GM13977 (cell line): ENCODE data around the gene ITLN2.
"Not testable (repeated sequence)": the region's sequence is repeated elsewhere in the genome, so short reads cannot be mapped to it uniquely, and the experiment has no call there.

Experiments used
- DNase-seq: peaks from one replicate; pipeline ENCODE4 v3.0.0; 2012; ENCODE audit warnings: low spot score
- in situ Hi-C: fragments of 300-500 bp; cut with MboI; formaldehyde crosslinking; loops from one replicate; pipeline ENCODE4 v1.12.0; 2022; ENCODE audit warnings: low sequenced_read_pairs, low pct_unique_long_range_greater_than_20kb, mixed read lengths, inconsistent platforms; ENCODE audit not compliant: unreplicated experiment
- TF ChIP-seq, protein P1 (sequence below): IDR thresholded peaks from 2 replicates; pipeline ENCODE4 v1.5.1; 2012; ENCODE audit warnings: mild to moderate bottlenecking, control low read depth; ENCODE audit not compliant: insufficient read depth; ENCODE audit errors: extremely low read depth, missing control alignments

ITLN2 gene

DNA sequence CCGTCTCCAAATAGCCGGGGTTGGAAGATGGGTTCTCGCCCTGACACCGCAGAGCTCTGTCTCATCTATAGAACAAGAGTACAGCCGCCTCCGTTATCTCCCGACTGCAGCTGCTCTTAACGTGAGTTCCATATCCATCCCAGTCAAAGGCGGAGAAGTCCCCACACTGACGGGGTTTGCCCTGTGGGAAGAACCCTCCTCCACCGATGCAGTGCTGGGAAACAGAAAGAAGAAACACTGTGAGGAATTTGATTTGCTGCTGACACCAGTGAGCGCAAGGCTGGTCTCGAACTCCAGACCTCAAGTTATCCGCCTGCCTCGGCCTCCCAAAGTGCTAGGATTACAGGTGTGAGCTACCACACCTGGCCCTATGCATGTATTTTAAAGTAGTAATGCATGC is 9.5 kb downstream of the ITLN2 start:
- DNase-seq: no peak
- TF ChIP-seq, protein P1, sequence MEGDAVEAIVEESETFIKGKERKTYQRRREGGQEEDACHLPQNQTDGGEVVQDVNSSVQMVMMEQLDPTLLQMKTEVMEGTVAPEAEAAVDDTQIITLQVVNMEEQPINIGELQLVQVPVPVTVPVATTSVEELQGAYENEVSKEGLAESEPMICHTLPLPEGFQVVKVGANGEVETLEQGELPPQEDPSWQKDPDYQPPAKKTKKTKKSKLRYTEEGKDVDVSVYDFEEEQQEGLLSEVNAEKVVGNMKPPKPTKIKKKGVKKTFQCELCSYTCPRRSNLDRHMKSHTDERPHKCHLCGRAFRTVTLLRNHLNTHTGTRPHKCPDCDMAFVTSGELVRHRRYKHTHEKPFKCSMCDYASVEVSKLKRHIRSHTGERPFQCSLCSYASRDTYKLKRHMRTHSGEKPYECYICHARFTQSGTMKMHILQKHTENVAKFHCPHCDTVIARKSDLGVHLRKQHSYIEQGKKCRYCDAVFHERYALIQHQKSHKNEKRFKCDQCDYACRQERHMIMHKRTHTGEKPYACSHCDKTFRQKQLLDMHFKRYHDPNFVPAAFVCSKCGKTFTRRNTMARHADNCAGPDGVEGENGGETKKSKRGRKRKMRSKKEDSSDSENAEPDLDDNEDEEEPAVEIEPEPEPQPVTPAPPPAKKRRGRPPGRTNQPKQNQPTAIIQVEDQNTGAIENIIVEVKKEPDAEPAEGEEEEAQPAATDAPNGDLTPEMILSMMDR: no peak
- in situ Hi-C loops: no loop called here

DNA sequence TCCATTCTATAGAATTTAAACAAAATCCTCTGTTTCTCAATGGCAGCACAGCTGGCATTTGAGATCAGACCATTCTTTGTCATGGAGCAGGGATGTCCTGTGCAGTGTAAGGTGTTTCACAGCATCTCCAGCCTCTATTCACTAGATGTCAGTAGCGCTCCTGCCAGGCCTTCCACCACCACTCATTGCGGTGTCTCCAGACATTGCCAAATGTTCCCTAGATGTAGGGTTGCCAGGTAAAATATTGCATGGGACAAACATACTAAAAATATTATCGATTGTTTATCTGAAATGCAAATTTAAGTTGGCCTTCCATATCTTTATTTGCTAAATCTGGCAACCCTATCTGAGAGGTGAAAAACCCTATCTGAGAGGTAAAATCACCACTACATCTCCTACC is 11.7 kb downstream of the ITLN2 start:
- DNase-seq: no peak
- in situ Hi-C loops: no loop called here
- TF ChIP-seq, protein P1: peak; percentile 30

DNA sequence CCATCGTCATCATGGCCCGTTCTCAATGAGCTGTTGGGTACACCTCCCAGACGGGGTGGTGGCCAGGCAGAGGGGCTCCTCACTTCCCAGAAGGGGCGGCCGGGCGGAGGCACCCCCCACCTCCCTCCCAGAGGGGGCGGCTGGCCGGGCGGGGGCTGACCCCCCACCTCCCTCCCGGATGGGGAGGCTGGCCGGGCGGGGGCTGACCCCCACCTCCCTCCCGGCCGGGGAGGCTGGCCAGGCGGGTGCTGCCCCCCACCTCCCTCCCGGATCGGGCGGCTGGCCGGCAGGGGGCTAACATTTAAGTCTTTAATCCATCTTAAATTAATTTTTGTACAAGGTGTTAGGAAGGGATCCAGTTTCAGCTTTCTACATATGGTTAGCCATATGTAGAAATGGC is 17.9 kb downstream of the ITLN2 start:
- DNase-seq, in situ Hi-C loops: not testable (repeated sequence)

DNA sequence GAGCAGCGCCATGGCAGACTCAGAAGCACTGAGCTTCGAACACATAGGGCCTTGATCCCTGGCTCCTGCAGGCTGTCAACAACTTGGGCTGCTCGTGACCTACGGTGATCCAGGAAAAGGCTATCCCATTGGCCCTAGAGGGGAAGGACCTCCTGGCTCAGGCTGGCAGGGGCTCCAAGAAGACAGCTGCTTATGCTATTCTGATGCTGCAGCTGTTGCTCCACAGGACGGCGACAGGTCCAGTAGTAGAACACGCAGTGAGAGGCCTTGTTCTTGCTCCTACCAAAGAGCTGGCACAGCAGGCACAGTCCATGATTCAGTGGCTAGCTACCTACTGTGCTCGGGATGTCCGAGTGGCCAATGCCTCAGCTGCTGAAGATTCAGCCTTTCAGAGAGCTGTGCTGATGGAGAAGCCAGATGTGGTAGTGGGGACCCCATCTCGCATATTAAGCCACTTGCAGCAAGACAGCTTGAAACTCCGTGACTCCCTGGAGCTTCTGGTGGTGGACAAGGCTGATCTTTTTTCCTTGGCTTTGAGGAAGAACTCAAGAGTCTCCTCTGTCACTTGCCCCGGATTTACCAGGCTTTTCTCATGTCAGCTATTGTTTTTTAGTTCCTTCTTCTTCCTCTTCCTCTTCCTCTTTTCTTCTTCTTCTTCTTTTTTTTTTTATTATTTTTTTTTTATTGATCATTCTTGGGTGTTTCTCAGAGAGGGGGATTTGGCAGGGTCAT is 18.9 kb downstream of the ITLN2 start:
- DNase-seq: no peak
- in situ Hi-C loops: no loop called here
- TF ChIP-seq, protein P1: no peak

DNA sequence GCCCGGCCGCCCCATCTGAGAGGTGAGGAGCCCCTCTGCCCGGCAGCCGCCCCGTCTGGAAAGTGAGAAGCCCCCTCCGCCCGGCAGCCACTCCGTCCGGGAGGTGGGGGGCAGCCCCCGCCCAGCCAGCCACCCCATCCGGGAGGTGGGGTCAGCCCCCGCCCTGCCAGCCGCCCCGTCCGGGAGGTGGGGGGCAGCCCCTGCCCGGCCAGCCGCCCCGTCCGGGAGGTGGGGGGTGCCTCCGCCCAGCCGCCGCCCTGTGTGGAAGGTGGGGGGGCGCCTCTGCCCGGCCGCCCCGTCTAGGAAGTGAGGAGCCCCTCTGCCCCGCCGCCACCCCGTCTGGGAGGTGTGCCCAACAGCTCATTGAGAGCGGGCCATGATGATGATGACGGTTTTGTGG is 21.3 kb downstream of the ITLN2 start:
- in situ Hi-C loops, DNase-seq: not testable (repeated sequence)

DNA sequence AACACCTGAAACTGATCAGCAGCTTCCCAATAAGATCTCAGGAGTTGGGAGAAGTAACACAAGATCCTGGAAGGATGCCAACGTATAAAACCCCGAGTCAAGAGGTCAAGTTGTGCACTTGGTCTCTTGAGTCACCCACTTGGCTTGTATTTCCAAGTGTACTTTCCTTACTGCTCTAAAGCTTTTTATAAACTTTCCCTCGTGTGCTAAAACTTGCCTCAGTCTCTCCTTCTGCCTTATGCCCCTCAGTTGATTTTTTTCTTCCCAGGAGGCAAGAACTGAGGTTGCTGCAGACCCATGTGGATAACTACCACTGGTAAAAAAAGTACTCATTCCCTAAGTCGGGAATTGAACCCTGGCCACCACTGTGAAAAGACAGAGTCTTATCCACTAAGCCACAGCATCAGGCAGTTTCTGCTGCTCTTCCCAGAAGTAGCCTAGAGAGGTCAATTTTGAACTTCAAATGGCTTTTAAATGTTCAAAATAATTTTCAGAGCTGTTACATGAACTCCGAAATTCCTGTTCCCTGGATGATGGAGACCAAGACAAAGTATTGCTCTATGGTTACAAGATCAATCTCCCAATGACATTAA is 28.9 kb downstream of the ITLN2 start:
- in situ Hi-C loops: no loop called here
- no peak for DNase-seq
- TF ChIP-seq, protein P1: no peak

DNA sequence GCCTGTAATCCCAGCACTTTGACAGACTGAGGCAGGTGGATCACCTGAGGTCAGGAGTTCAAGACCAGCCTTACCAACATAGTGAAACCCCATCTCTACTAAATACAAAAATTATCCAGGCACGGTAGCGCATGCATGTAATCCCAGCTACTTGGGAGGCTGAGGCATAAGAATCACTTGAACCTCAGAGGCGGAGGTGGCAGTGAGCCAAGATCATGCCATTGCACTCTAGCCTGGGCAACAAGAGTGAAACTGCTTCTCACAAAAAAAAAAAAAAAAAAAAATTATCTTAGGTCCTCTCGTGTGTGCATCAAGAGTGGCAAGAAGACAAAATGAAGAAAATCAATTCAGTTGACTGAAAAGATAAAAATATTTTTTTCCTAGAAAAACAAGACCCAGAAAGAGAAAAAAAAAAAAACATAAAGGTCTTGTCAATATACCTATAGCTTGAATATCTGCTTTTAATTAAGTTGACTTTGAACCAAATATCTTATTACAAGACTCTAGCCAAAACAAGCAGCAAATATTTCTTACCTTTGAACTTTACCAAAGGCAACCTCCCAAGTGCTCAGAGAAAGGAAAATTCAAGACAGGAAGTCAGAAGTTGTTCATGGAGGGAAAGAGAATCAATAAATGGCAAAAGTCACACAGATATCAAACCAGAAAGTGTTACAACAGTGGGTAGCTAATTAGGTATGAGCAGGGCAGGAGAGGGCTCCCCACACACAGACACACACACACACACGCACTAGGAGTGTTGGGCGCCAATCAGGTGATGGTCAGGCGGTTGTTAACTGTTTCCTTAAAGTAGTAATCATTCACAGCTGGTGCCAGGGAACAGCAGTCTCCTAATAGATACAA is 29.6 kb downstream of the ITLN2 start:
- no peak for DNase-seq
- in situ Hi-C loops: no loop called here
- TF ChIP-seq, protein P1: no peak
